Measurements from ENCODE around the gene CC2D1A.

- TF ChIP-seq CTCF (IDR thresholded peaks at IDR 0.05) (no peak), POLR2A (IDR thresholded peaks at IDR 0.05) (no peak)
These were observed 15.9 kb upstream of the CC2D1A start for GRCh38 chr19:13890136-13890535.

All from body of pancreas (tissue), 4 donors.